Testis (tissue), 2 donors: ENCODE results near the gene R3HDM4.

ENCODE experiments used
- CTCF ChIP-seq, 3 experiments: fragments of 450-650 bp in 2 of 3; fragments of 200-600 bp in 1 of 3; sonication (generic) in 1 of 3; IDR thresholded peaks; one replicate each; pipeline ENCODE4 v1.5.1; 2016 to 2019; ENCODE audit warnings: antibody characterized with exemption in 3 of 3, mild to moderate bottlenecking in 2 of 3, moderate library complexity in 1 of 3
- POLR2A ChIP-seq: fragments of 450-650 bp; IDR thresholded peaks from one replicate; pipeline ENCODE4 v1.6.1; 2017; ENCODE audit warnings: antibody characterized with exemption, mild to moderate bottlenecking, moderate library complexity

- TF ChIP-seq CTCF (IDR thresholded peaks at IDR 0.05) (no peak), POLR2A (no peak)
These were observed 33.1 kb downstream of the R3HDM4 start for GRCh38 chr19:879711-880438.
